ENCODE measurements around the gene ABCB8. TPM values are rescaled to one million over a fixed set of nuclear protein-coding genes. Genes with fewer than 3 reads are reported as not detected.
A peak's percentile ranks its signal among the peaks of the same experiment; 100 is the strongest.

Gene ABCB8
- total and polyA plus RNA-seq, 4 donors = 12.4 to 30.2 (median 22.5) TPM

DNA sequence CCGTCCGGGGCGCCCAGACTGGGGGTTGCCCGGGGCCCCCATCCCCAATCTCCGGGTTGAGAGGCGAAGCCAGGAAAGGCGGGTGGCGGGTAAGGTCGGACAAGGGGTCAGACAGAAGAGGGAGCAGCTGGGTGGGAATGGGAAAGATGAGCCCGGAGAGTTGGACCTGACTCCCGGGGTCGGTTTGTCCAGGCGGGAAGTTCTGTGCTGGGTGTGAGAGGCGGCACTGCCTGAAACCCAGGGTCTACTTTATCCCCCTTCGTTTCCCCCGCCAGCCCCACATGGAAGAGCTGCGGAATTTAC lies 31.8 kb downstream of the ABCB8 start:
- H3K27ac ChIP-seq (ENCODE audit: low read depth in 1 of 2, low read length in 2 of 2) = peak overlapping the region; percentile 83 to 89
- H3K27me3 ChIP-seq (ENCODE audit: control insufficient read depth in 4 of 4, insufficient read depth in 4 of 4, low read length in 3 of 4) = no peaks in the 10 kb centered on the region
- DNase-seq (ENCODE audit: low spot score) = no peak
- peak overlapping the region; percentile 22 to 43 for H3K9ac ChIP-seq (ENCODE audit: low read depth in 1 of 2, low read length in 2 of 2)
- no peaks in the 10 kb centered on the region for H3K9me3 ChIP-seq (ENCODE audit: control insufficient read depth in 4 of 4, low read length in 3 of 4)
- WGBS = 1% methylated on average over 17 of the region's 17 CpGs
- H3K4me3 ChIP-seq (ENCODE audit: low read depth in 1 of 3, low read length in 3 of 3) = peak overlapping the region; percentile 44 to 79 (median 66)
- H3K36me3 ChIP-seq (ENCODE audit: control insufficient read depth in 4 of 4, insufficient read depth in 3 of 4, low read depth in 1 of 4, low read length in 3 of 4) = peaks cover 4 to 5% (median 4%) of the 10 kb centered on the region in 4 donors
- no peak for TF ChIP-seq SP1 (IDR thresholded peaks at IDR 0.05)
- no peak for TF ChIP-seq GABPA (IDR thresholded peaks at IDR 0.05 in 1 of 2, conservative IDR thresholded peaks at IDR 0.05 in 1 of 2)
- TF ChIP-seq YY1 (IDR thresholded peaks at IDR 0.05) = no peak
- TF ChIP-seq, protein P1, sequence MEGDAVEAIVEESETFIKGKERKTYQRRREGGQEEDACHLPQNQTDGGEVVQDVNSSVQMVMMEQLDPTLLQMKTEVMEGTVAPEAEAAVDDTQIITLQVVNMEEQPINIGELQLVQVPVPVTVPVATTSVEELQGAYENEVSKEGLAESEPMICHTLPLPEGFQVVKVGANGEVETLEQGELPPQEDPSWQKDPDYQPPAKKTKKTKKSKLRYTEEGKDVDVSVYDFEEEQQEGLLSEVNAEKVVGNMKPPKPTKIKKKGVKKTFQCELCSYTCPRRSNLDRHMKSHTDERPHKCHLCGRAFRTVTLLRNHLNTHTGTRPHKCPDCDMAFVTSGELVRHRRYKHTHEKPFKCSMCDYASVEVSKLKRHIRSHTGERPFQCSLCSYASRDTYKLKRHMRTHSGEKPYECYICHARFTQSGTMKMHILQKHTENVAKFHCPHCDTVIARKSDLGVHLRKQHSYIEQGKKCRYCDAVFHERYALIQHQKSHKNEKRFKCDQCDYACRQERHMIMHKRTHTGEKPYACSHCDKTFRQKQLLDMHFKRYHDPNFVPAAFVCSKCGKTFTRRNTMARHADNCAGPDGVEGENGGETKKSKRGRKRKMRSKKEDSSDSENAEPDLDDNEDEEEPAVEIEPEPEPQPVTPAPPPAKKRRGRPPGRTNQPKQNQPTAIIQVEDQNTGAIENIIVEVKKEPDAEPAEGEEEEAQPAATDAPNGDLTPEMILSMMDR (IDR thresholded peaks at IDR 0.05; ENCODE audit: low read depth, low read length, missing input control) = no peak
- TF ChIP-seq FOXA1 (IDR thresholded peaks at IDR 0.05) = no peak
- TF ChIP-seq RAD21 (IDR thresholded peaks at IDR 0.05) = no peak
- no peak for TF ChIP-seq JUND (IDR thresholded peaks at IDR 0.05)
- no peak for TF ChIP-seq ZBTB33 (IDR thresholded peaks at IDR 0.05)
- TF ChIP-seq HNF4G (IDR thresholded peaks at IDR 0.05) = no peak
- TF ChIP-seq, protein P2, sequence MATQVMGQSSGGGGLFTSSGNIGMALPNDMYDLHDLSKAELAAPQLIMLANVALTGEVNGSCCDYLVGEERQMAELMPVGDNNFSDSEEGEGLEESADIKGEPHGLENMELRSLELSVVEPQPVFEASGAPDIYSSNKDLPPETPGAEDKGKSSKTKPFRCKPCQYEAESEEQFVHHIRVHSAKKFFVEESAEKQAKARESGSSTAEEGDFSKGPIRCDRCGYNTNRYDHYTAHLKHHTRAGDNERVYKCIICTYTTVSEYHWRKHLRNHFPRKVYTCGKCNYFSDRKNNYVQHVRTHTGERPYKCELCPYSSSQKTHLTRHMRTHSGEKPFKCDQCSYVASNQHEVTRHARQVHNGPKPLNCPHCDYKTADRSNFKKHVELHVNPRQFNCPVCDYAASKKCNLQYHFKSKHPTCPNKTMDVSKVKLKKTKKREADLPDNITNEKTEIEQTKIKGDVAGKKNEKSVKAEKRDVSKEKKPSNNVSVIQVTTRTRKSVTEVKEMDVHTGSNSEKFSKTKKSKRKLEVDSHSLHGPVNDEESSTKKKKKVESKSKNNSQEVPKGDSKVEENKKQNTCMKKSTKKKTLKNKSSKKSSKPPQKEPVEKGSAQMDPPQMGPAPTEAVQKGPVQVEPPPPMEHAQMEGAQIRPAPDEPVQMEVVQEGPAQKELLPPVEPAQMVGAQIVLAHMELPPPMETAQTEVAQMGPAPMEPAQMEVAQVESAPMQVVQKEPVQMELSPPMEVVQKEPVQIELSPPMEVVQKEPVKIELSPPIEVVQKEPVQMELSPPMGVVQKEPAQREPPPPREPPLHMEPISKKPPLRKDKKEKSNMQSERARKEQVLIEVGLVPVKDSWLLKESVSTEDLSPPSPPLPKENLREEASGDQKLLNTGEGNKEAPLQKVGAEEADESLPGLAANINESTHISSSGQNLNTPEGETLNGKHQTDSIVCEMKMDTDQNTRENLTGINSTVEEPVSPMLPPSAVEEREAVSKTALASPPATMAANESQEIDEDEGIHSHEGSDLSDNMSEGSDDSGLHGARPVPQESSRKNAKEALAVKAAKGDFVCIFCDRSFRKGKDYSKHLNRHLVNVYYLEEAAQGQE (IDR thresholded peaks at IDR 0.05) = no peak
- TF ChIP-seq FOXA2 (IDR thresholded peaks at IDR 0.05) = no peak
- no peak for TF ChIP-seq MAX (IDR thresholded peaks at IDR 0.05)
- no peak for TF ChIP-seq TAF1 (conservative IDR thresholded peaks at IDR 0.05)
- TF ChIP-seq NR2F2 (IDR thresholded peaks at IDR 0.05) = no peak
- no peak for TF ChIP-seq HNF4A (conservative IDR thresholded peaks at IDR 0.05)
- TF ChIP-seq EGR1 (IDR thresholded peaks at IDR 0.05; ENCODE audit: low read depth in 2 of 2) = no peak
- TF ChIP-seq, protein P3, sequence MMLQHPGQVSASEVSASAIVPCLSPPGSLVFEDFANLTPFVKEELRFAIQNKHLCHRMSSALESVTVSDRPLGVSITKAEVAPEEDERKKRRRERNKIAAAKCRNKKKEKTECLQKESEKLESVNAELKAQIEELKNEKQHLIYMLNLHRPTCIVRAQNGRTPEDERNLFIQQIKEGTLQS (IDR thresholded peaks at IDR 0.05) = no peak
- peaks cover 17 to 67% (median 51%) of the 10 kb centered on the region in 4 donors for H3K4me1 ChIP-seq (ENCODE audit: control insufficient read depth in 4 of 4, insufficient read depth in 4 of 4, low read length in 3 of 4)

Data from liver (tissue), 9 donors.